Osteocyte (in vitro differentiated cells): ENCODE results near the gene GSTO2. TPM values are rescaled to one million over a fixed set of nuclear protein-coding genes. Genes with fewer than 3 reads are reported as not detected.
A peak's percentile ranks its signal among the peaks of the same experiment; 100 is the strongest.

Experiments used
- DNase-seq: peaks from one replicate; pipeline ENCODE4 v3.0.0; 2021; ENCODE audit warnings: mixed read lengths; ENCODE audit not compliant: unreplicated experiment; ENCODE audit errors: extremely low spot score
- H3K27ac Mint-ChIP-seq: one replicate; pipeline ENCODE4 v1.8.0; 2021; ENCODE audit warnings: mild to moderate bottlenecking, mixed read lengths; ENCODE audit not compliant: unreplicated experiment
- H3K27me3 Mint-ChIP-seq: one replicate; pipeline ENCODE4 v1.8.0; 2021; ENCODE audit warnings: mixed read lengths; ENCODE audit not compliant: unreplicated experiment
- H3K36me3 Mint-ChIP-seq: one replicate; pipeline ENCODE4 v1.8.0; 2021; ENCODE audit warnings: mixed read lengths; ENCODE audit not compliant: unreplicated experiment
- H3K4me1 Mint-ChIP-seq: one replicate; pipeline ENCODE4 v1.8.0; 2021; ENCODE audit warnings: mixed read lengths; ENCODE audit not compliant: unreplicated experiment
- H3K4me3 Mint-ChIP-seq: one replicate; pipeline ENCODE4 v1.8.0; 2021; ENCODE audit warnings: mild to moderate bottlenecking, moderate library complexity, mixed read lengths; ENCODE audit not compliant: unreplicated experiment
- H3K9me3 Mint-ChIP-seq: one replicate; pipeline ENCODE4 v1.8.0; 2021; ENCODE audit warnings: mixed read lengths; ENCODE audit not compliant: unreplicated experiment
- total RNA-seq: library from RNA; stranded (reverse); gene quantifications from 2 replicates; pipeline ENCODE4 v1.2.1, GENCODE V29; 2021
- TF ChIP-seq, protein P1 (sequence below): fragments of 200-600 bp; sonication (generic); IDR thresholded peaks from 2 replicates; pipeline ENCODE4 v1.5.0; 2021; ENCODE audit warnings: antibody characterized with exemption, mild to moderate bottlenecking, moderate library complexity

The GSTO2 gene
- total RNA-seq, 1 donor from 2014 or later, result 0.54 TPM

DNA sequence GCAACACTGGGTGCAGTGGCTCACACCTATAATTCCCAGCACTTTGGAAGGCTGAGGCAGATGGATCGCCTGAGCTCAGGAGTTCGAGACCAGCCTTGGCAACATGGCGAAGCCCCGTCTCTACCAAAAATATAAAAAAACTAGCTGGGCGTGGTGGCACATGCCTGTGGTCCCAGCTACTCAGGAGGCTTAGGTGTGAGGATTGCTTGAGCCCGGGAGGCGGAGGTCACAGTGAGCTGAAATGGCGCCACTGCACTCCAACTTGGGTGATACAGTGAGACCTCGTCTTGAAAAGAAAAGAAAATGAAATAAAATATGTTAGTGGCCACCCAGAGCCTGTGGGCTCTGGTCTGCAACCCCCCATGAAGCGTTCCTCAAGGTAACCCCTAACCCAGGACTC, 55.9 kb downstream of the GSTO2 start:
- H3K27ac Mint-ChIP-seq, result no peak overlapping the region
- no peaks in the 10 kb centered on the region for H3K27me3 Mint-ChIP-seq
- H3K36me3 Mint-ChIP-seq, result peaks cover 5% of the 10 kb centered on the region
- no peak overlapping the region for H3K4me3 Mint-ChIP-seq
- TF ChIP-seq, protein P1, sequence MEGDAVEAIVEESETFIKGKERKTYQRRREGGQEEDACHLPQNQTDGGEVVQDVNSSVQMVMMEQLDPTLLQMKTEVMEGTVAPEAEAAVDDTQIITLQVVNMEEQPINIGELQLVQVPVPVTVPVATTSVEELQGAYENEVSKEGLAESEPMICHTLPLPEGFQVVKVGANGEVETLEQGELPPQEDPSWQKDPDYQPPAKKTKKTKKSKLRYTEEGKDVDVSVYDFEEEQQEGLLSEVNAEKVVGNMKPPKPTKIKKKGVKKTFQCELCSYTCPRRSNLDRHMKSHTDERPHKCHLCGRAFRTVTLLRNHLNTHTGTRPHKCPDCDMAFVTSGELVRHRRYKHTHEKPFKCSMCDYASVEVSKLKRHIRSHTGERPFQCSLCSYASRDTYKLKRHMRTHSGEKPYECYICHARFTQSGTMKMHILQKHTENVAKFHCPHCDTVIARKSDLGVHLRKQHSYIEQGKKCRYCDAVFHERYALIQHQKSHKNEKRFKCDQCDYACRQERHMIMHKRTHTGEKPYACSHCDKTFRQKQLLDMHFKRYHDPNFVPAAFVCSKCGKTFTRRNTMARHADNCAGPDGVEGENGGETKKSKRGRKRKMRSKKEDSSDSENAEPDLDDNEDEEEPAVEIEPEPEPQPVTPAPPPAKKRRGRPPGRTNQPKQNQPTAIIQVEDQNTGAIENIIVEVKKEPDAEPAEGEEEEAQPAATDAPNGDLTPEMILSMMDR, result no peak
- DNase-seq, result no peak
- H3K9me3 Mint-ChIP-seq, result no peaks in the 10 kb centered on the region
- H3K4me1 Mint-ChIP-seq, result peaks cover 79% of the 10 kb centered on the region

DNA sequence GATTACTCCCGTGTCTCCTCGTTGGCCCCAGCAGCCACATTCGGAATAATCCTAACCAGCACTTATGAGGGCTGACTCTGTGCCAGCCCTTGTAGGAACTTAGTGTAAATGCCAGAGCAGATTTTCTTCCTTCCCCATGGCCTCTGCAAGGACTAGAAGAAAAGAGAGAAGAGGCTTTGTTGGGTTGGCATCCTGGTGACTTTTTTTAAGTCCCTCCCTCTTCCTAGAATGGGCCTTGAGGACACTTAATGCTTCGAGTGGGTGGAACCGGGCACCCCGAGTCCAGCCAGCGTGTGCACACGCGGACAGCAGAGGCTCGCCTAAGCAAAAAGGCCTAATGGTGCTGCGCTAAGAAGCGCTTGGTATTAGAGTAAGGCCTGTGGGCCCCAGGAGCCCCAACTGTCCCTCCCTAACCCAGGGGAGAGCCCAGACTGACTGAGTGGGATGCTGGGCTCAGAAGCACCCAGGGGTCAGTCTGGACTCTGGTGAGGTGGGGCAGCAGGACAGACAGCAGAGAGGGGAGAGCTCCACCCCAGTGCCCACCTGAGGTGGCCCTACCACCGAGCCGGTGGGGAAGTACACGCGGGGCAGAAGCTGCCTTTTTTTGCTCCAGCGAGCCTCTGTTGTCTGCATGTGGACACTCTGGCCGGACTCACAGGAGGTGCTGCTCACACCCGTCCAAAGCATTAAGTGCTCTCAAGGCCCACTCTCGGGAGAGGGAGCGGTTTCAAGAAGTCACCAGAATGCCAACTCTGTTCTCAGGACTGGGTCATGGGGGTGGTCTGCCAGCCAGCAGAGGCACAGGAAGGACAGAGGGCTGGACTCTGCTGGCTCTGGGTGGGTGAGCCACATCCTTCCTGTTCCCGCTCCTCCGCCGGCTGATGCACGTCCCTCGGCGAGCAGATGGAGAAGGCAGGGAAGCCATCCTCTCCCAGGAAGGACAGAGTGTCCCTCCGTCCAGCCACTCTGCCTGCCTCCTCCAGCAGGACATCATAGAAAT, 56.8 kb downstream of the GSTO2 start:
- Mint-ChIP-seq H3K4me3 (no peak overlapping the region), H3K9me3 (no peaks in the 10 kb centered on the region), H3K4me1 (peaks cover 81% of the 10 kb centered on the region), H3K27ac (peak overlapping the region; percentile 95), H3K36me3 (peaks cover 5% of the 10 kb centered on the region), H3K27me3 (no peaks in the 10 kb centered on the region)
- no peak for DNase-seq
- TF ChIP-seq, protein P1, result no peak

DNA sequence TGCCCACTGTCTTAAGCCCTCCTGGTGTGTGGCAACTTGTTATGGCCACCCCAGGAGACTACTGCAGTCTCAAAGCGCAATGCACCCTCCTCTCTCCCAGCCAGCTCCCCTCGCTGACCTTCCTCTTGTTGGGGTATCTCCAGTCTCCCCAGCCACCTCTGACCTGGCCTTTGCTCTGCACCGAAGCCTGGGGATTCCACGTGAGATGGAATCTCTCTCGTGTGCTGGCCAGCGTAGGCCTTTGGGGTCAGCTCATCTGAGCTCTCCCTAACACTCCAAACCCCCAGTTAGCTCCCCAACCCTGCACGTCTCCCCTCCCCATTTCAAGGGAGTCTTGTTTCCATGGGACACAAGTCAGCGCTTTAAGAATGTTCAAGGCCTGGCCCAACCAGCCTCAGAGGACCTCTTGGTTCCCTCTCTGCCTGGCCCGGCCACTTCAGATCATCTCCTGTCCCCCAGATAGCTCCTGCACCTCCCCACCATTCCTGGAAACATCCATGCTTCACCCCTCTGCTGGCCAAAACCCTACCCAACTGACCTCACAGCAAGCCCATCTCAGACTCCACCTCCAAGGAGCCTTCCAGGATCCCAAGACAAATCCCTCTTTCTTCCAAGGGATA, 58.1 kb downstream of the GSTO2 start:
- no peaks in the 10 kb centered on the region for H3K27me3 Mint-ChIP-seq
- no peak overlapping the region for H3K4me3 Mint-ChIP-seq
- H3K9me3 Mint-ChIP-seq, result no peaks in the 10 kb centered on the region
- peak overlapping the region; percentile 95 for H3K27ac Mint-ChIP-seq
- no peak for DNase-seq
- TF ChIP-seq, protein P1, result no peak
- H3K36me3 Mint-ChIP-seq, result peaks cover 5% of the 10 kb centered on the region
- peaks cover 85% of the 10 kb centered on the region for H3K4me1 Mint-ChIP-seq

DNA sequence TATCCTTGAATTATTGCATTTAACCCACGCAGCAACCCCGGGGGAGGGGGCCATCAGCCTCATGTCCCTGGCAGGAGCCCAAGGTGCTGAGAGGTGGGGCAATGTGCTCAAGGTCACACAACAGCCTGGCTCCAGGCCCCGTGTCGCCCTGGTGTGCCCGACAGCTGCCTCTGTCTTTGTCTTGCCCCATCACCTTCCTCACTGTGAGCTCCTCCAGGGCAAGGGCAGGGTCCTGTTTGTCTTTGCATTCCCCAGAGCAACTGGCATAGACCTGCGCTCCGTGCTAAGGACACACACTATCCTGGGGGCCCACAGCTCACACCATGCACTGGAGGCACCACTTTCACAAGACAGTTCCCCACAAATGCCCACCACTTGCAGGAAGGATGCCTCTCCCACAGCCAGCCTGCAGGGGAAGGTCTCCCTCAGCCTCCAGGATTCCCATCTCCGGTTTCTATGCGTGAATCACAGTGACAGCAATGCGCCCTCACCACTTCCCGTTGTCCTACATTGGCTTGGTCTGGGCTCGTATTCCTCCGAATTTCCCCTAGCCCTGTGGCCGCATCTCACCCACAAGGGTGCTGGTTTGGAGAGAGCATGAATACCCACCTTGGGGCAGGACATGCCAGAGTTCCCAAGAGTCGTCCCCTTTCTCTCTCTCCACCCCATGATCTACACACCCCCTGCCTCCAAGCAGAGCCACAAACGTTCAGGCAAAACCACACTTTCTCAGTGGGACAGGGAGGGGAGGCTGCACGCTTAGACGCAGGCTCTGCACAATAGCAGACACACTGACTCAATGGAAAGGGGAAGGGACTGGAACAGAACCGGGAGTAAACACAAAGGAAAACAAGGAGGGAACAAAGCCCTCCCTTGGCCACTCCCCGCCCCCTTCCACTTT, 59.0 kb downstream of the GSTO2 start:
- no peaks in the 10 kb centered on the region for H3K9me3 Mint-ChIP-seq
- H3K4me3 Mint-ChIP-seq, result peak overlapping the region; percentile 64
- TF ChIP-seq, protein P1, result peak; percentile 21
- DNase-seq, result no peak
- H3K36me3 Mint-ChIP-seq, result peaks cover 5% of the 10 kb centered on the region
- peaks cover 87% of the 10 kb centered on the region for H3K4me1 Mint-ChIP-seq
- H3K27me3 Mint-ChIP-seq, result no peaks in the 10 kb centered on the region
- peak overlapping the region; percentile 95 for H3K27ac Mint-ChIP-seq
